Ovary (tissue), 1 donor: ENCODE results near the gene PRRT2.
"Not testable (repeated sequence)": the region's sequence is repeated elsewhere in the genome, so short reads cannot be mapped to it uniquely, and the experiment has no call there.

Source experiments
- EP300 ChIP-seq: sonication (generic); formaldehyde crosslinking; IDR thresholded peaks from one replicate; pipeline ENCODE4 v1.6.1; 2017; ENCODE audit warnings: antibody characterized with exemption
- POLR2A ChIP-seq: fragments of 450-650 bp; IDR thresholded peaks from one replicate; pipeline ENCODE4 v1.6.1; 2017; ENCODE audit warnings: antibody characterized with exemption, mild to moderate bottlenecking, moderate library complexity

GRCh38 chr16:29833219-29833618 lies 21.2 kb downstream of the PRRT2 start:
- TF ChIP-seq POLR2A, EP300: not testable (repeated sequence)
